SH-SY5Y (cell line): ENCODE data around the gene LRRC10B.

Source experiments
- GATA2 ChIP-seq: IDR thresholded peaks from 2 replicates; pipeline ENCODE4 v1.6.1; 2011; ENCODE audit warnings: mild to moderate bottlenecking, low read depth, low read length
- GATA3 ChIP-seq: IDR thresholded peaks from 2 replicates; pipeline ENCODE4 v1.6.1; 2011; ENCODE audit warnings: low read depth, mild to moderate bottlenecking, low read length, moderate library complexity

LRRC10B gene

DNA sequence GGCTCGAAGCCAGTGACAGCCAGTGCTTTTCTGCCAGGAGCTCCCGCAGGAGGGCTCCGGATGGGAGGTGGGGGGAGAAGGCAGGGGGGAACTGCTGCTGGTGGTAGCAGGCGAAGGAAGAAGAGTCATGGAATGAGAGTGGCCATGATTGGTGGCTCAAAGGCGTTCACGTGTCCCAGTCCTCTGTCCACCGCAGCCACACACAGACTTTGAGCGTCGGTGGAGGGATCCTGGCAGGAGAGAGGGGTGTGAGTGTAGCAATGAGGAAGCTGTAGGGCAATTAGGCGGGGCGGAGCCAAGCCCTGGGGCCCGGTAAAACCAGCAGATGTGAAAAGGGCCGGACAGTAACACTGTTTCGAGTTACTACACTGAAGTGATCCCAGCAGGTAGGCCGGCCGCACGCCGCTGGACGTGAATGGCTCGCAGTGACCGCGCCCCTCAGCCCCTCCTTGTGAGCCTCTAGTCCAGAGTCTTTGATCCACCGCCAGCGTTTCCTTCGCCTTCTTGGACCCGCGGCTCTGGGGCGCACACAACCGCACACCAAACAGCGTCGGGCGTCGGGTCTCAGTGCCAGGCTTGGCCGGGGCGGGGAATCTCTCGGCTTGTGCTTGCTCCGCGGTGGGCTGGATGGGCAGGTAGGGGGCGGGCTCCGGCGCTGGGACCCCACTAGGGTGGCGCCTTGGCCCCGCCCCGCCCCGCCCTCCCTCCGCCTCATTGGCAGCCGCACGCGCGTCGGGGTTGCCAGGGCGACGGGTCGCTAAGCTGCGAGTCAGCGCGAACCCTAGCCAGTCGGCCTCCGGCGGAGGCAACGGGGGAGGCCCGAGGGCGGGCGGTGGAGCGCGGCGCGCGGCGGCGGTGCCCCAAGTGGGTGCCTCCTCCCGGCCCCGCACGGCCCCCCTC, at the start of gene LRRC10B:
Gene LRRC10B, plus strand, starts transcription at position 788 of the 900 bp plus-strand sequence. CDS start 250 bp downstream, outside the sequence.
- no peak for TF ChIP-seq GATA3
- no peak for TF ChIP-seq GATA2

DNA sequence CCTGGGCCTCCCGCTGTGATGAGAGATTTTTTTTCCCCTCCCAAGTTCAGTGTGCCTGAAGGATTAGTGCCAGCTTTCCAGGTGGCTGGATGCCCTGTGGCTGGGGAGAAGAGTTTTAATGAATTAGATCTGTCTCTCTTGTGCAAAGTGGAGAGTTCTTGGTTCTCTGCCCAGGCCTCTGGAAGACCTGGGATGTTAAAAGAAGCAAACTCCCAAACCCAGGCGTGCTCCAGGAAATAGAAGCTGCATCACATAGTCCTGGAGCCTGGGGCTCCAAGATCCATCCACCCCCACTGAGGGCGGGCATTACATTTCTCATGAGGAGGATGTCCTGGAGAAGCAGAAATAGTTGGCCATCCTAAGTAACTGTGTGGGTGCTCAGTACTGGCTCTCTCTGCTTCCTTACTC, 48.1 kb upstream of the LRRC10B start:
- TF ChIP-seq GATA3: no peak
- no peak for TF ChIP-seq GATA2

DNA sequence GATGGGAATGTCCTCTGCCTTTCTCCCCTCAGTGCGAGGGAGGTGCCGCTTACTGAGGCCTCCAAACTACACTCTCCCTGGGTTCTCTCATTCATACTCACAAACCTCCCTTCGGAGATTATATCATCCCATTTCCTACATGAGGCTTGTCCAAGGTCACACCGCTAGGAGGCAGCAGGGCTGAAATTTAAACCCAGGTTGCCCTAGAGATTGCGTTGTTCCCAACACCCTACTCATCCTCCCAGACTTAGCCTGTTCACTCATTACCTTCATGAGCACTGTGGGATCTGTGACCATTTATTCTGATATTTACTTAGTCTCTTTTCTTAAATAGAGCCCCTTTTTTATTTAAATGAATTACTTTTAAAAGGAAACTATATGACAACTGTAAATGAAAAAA, 47.6 kb upstream of the LRRC10B start:
- TF ChIP-seq GATA3 (no peak), GATA2 (no peak)

DNA sequence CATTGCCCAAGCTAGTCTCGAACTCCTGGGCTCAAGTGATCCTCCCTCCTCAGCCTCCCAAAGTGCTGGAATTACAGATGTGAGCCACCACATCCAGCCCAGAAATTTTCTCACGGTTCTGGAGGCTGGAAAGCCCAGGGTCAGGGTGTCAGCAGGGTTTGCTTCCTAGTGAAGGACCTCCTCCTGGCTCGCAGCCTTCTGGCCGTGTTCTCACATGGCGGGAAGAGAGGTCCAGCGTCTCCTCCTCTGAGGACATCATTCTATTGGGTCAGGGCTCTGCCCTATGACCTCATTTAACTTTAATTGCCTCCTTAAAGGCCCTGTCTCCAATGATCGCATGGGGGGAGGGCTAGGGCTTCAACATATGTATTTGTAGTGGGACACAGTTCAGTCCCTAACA, 40.5 kb upstream of the LRRC10B start:
- TF ChIP-seq GATA3: no peak
- TF ChIP-seq GATA2: no peak

DNA sequence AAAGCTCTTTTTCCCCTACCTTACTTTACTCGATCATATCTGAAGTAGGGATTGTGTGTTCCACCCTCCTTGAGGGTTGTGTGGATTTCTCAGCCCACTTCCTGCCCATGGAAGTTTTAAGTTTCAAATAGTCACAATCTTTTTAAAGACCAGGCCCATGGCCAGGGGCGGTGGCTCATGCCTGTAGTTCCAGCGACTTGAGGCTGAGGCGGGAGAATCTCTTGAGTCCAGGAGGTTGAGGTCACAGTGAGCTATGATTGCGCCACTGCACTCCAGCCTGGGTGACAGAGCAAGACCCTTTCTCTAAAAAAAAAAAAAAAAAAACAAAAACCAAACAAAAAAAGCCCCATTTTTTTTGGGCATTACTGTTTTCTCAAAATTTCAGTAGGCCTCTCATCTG, 36.3 kb upstream of the LRRC10B start:
- no peak for TF ChIP-seq GATA2
- no peak for TF ChIP-seq GATA3

DNA sequence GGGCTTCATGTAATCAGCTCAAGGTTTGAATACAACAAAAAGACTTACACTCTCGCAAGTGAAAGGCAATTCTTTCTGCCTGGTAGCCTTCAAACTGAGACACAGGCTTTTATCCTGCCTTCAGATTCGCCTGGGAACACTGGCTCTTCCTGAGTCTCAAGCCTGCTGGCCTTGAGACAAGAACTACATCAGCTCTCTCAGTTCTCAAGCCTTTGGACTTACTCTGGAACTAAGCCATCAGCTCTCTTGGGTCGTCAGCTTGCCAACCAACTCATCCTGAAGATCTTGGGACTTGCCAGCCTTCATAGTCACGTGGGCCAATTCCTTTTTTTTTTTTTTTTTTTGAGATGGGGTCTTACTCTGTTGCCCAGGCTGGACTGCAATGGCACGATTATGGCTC, 35.7 kb upstream of the LRRC10B start:
- TF ChIP-seq GATA3: no peak
- TF ChIP-seq GATA2: no peak

DNA sequence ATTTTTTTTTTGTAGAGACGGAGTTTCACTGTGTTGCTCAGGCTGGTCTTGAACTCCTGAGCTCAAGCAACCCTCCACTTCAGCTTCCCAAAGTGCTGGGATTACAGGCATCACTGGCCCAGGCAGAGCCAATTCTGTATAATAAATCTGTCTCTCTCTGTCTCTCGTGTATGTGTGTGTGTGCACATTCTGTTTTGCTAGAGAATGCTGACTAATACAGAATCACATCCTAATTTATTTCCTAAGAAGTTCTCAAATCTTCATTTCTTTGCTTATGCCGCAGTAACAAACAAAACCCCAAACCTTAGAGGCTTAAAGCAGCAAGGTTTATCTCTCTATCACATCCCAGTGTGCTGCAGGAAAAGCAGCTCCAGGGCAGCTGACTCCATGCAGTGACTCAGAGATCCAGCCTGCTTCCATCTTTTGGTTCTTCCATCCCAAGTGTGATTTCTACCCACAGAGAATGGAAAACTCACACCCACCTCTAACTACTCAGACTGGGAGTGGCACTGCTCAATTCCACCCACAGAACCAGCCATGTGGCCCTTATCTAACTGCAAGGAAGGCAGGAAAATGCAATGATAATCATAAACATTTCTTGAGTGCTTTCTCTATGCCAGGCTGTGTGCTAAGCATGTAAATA, 35.1 kb upstream of the LRRC10B start:
- no peak for TF ChIP-seq GATA3
- TF ChIP-seq GATA2: no peak

DNA sequence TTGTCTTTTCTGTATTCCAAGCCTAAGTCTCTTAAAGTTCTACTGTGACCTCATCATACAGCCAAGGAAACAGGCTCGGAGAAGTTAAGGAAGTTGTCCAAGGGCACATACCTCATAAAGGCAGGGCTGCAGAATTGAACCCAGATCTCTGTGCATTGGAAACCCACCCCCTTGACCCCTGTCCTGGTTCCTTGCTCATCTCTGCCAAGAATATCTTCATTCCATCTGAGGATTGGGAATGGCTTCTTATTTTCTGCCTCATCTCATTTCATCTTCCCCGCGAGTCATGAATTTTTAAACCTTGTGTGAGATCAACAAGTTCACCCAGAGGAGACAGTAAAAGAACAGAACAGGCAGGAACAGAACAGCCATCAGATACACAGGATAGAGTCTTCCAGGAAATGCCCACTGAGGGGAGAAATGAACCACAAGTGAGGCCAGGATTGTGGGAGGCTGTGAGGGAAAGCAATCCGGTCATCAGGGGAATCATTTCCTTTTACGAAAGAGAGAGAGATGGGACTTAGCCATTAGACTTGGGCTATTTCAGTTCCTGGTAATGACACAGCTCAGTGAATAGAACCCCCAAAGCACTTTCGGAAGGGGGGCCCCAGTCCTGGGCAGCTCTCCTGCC, 34.4 kb upstream of the LRRC10B start:
- TF ChIP-seq GATA2 (no peak), GATA3 (no peak)

DNA sequence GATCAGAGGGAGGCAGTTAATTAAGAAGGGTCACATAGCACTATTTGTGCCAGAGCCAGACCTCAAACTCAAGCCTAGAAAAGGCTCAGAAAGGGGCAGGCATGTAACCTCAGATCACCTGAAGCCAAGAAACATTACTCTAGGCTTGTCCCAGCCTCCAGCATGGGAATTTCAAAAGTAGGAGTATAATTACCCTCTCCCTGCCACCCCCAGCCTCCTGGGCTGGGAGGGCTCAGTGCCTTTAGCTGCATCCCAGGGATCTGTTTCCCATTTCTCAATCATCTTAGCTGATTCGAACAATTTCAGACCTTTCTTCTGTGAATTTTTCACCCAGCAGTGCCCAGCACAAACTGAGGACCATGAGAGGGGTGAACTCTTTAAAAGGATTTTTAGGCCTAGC, 33.1 kb upstream of the LRRC10B start:
- TF ChIP-seq GATA3 (no peak), GATA2 (no peak)

DNA sequence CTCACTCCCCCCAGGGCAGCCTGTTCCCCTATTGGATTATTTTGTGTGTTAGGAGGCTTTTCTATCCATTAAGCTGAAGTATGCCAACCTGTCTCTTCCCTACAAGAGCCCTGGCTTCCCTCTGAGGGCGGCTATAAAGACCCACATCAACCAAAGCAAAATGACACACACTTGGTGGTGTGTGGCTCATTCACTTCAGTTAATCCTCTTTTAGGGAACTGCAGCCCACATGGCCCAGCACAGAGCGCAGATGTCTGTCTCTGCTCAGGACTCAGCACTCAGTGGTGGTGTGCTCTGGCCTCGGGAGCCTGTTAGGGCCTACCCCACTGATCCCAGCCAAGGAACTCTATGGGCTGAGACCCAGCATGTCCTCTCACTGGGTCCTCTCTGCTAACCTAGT, 32.2 kb upstream of the LRRC10B start:
- no peak for TF ChIP-seq GATA2
- TF ChIP-seq GATA3: no peak

DNA sequence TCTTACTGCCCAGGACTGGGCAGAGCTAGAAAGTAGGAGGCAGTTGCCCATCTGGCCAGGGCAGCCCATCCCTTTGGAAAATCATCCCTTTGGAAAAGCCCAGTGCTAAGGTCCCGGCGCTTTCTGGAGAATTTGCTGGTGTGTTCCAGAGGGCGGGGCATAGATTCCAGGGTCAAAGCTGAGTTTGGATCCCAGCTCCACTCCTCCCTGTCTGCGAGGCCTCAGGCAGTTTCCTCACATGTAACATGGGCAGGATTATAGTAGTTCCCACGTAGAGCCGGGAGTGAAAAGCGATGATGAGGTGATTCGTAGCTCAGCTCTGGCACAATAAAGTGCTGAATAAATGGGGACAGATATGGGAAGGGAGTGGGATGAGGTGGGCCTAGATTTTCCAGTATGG, 31.4 kb upstream of the LRRC10B start:
- no peak for TF ChIP-seq GATA2
- no peak for TF ChIP-seq GATA3

DNA sequence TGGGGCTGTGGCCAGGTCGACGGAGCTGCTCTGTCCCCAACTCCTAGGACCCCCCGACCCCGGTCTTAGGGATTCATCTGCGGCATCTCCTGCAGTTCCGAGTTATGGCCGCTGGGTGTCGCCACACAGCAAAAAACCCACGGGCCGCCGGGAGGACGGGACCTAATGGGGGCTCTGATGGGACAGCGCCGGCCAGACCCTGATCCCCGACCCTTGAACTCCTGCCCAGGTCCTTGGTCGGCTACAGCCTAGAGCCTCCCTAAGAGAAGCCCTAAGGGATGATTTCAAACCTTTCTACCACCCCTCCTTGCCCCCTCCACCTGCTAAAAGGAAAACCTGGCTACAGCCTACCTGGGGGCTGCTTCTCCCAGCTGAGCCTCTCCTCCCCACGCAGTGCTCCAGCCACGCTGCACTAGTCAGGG, 30.8 kb upstream of the LRRC10B start:
- TF ChIP-seq GATA3: no peak
- TF ChIP-seq GATA2: no peak

DNA sequence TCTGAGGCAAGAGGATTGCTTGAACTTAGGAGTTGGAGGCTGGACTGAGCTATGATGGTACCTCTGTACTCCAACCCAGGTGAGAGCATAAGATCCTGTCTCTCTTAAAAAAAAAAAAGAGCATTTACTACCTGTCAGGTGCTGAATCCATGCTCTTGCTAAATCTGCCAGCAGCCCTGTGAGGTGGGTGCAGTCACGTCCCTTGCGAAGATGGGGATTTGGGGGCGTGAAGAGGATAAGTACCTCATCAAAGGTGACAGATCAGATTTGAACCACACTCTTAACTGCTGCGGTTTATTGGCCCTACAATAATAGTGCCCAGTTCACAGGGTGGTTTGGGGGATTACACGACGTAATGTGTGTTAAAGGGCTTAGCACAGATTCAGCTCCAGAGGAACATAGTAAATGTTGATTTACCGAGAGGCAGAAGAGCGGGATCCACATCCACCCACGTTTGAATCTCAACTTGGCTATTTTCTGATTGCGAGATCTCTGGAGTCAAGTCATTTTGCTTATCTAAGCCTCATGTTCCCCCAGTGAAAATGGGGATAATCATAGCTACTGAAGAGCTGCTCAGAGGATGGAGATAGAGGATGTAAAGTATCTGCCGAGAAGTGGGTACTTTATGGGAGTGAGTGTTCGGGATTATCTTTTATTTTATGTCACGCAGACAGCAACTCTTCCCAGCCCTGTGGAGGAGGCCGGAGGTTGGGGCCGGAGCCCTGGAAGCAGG, 28.1 kb upstream of the LRRC10B start:
- TF ChIP-seq GATA2 (no peak), GATA3 (no peak)

DNA sequence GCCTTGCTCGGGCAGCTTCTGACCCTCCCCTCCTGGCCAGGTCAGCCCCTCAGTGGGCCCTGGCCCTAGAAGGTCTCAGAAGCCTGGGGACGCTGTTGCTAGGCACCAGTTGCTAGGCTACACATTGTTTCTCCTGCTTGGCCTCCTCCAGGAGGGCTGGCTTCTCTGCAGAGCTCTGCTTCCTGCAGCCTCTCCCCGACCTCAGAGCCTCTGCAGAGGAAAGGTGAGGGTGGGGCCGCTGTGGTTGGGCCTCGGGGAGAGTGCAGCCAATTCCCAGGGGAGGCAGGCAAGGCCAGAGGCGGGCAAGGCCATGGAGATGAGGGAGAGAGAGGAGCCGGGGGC, 27.6 kb upstream of the LRRC10B start:
- no peak for TF ChIP-seq GATA2
- TF ChIP-seq GATA3: no peak
